Measurements from ENCODE around the gene SSBP3. TPM values are rescaled to one million over a fixed set of nuclear protein-coding genes. Genes with fewer than 3 reads are reported as not detected.
A peak's percentile ranks its signal among the peaks of the same experiment; 100 is the strongest.

The SSBP3 gene
- total and polyA plus RNA-seq, 2 donors from 2014 or later, result 33.3 to 49.6 TPM

GRCh38 chr1:54362881-54363340 is 43.3 kb downstream of the SSBP3 start:
- no peaks in the 10 kb centered on the region for H3K9me3 ChIP-seq (ENCODE audit: control insufficient read depth in 2 of 3, insufficient read depth in 1 of 3, low read length in 3 of 3)
- H3K27ac ChIP-seq (ENCODE audit: low read depth in 2 of 2, low read length in 2 of 2), result no peak overlapping the region
- TF ChIP-seq CTCF (IDR thresholded peaks at IDR 0.05; ENCODE audit: borderline replicate concordance, extremely low read depth, insufficient read depth), result no peak
- intact Hi-C loops (cut with DNase I), result no loop called here
- H3K27me3 ChIP-seq (ENCODE audit: control insufficient read depth, insufficient read depth, low read length), result no peaks in the 10 kb centered on the region
- peaks cover 0 to 13% (median 5%) of the 10 kb centered on the region in 3 donors for H3K4me1 ChIP-seq (ENCODE audit: control insufficient read depth in 2 of 3, insufficient read depth in 2 of 3, low read depth in 1 of 3, low read length in 3 of 3)
- no peak overlapping the region for H3K9ac ChIP-seq (ENCODE audit: low read length in 3 of 3)
- DNase-seq (no peak), FAIRE-seq (no peak)
- peaks cover 0 to 5% (median 0%) of the 10 kb centered on the region in 3 donors for H3K36me3 ChIP-seq (ENCODE audit: control insufficient read depth in 2 of 3, insufficient read depth in 3 of 3, low read length in 3 of 3)
- no peak overlapping the region for H3K4me3 ChIP-seq (ENCODE audit: low read length in 3 of 3)

GRCh38 chr1:54361342-54361741 is 44.9 kb downstream of the SSBP3 start:
- peaks cover 0 to 20% (median 14%) of the 10 kb centered on the region in 3 donors for H3K4me1 ChIP-seq (ENCODE audit: control insufficient read depth in 2 of 3, insufficient read depth in 2 of 3, low read depth in 1 of 3, low read length in 3 of 3)
- TF ChIP-seq CTCF (IDR thresholded peaks at IDR 0.05; ENCODE audit: borderline replicate concordance, extremely low read depth, insufficient read depth), result peak; percentile 11
- H3K27me3 ChIP-seq (ENCODE audit: control insufficient read depth, insufficient read depth, low read length), result no peaks in the 10 kb centered on the region
- no peak overlapping the region for H3K27ac ChIP-seq (ENCODE audit: low read depth in 2 of 2, low read length in 2 of 2)
- DNase-seq, result no peak
- H3K9ac ChIP-seq (ENCODE audit: low read length in 3 of 3), result no peak overlapping the region
- H3K9me3 ChIP-seq (ENCODE audit: control insufficient read depth in 2 of 3, insufficient read depth in 1 of 3, low read length in 3 of 3), result no peaks in the 10 kb centered on the region
- no peak for FAIRE-seq
- no peak overlapping the region for H3K4me3 ChIP-seq (ENCODE audit: low read length in 3 of 3)
- H3K36me3 ChIP-seq (ENCODE audit: control insufficient read depth in 2 of 3, insufficient read depth in 3 of 3, low read length in 3 of 3), result peaks cover 0 to 9% (median 0%) of the 10 kb centered on the region in 3 donors
- intact Hi-C loops (cut with DNase I), result no loop called here

DNA sequence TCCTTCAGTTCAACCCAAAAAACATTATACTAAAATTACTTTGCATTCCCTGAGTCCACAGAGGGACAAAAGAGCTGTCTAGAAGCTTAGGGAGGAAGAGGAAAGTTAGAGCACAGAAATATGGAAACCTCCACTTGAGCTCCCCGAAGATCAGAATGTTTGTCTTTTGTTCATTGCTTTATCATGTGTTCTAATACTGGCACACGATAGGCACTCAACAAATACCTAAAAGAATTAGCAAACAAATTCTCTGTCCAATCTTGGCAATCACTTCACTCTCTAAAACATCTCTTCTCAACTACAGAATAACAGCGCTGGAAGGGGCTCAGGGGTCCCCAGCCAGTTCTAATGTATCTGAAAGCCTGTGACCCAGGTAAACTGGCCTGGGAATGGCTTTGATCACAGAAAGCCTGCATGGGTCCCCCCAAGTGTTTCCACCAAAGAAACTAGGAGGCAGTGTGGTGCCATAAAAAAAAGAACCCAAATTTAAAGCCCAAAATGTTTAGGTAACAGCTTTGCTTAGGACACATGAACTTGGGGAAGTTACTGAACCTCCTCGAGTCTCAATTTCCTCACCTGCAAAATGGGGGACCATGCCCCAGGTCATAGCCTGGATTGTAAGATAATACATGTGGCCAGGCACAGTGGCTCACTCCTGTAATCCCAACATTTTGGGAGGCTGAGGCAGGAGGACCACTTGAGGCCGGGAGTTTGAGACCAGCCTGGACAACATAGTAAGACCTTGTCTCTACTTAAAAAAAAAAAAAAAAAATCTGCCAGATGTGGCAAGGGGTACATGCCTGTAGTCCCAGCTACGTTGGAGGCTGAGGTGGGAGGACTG is 45.8 kb downstream of the SSBP3 start:
- H3K36me3 ChIP-seq (ENCODE audit: control insufficient read depth in 2 of 3, insufficient read depth in 3 of 3, low read length in 3 of 3), result peaks cover 0 to 9% (median 0%) of the 10 kb centered on the region in 3 donors
- no peak overlapping the region for H3K27ac ChIP-seq (ENCODE audit: low read depth in 2 of 2, low read length in 2 of 2)
- peaks cover 0 to 25% (median 24%) of the 10 kb centered on the region in 3 donors for H3K4me1 ChIP-seq (ENCODE audit: control insufficient read depth in 2 of 3, insufficient read depth in 2 of 3, low read depth in 1 of 3, low read length in 3 of 3)
- H3K27me3 ChIP-seq (ENCODE audit: control insufficient read depth, insufficient read depth, low read length), result no peaks in the 10 kb centered on the region
- no peak overlapping the region for H3K4me3 ChIP-seq (ENCODE audit: low read length in 3 of 3)
- no peak for DNase-seq
- H3K9me3 ChIP-seq (ENCODE audit: control insufficient read depth in 2 of 3, insufficient read depth in 1 of 3, low read length in 3 of 3), result no peaks in the 10 kb centered on the region
- intact Hi-C loops (cut with DNase I), result no loop called here
- H3K9ac ChIP-seq (ENCODE audit: low read length in 3 of 3), result no peak overlapping the region
- TF ChIP-seq CTCF (IDR thresholded peaks at IDR 0.05; ENCODE audit: borderline replicate concordance, extremely low read depth, insufficient read depth), result no peak
- FAIRE-seq, result no peak
